ENCODE measurements around the gene TBC1D25. TPM values are rescaled to one million over a fixed set of nuclear protein-coding genes. Genes with fewer than 3 reads are reported as not detected.

TBC1D25 gene
- total and polyA plus RNA-seq, 12 donors, result 6.1 to 22.6 (median 18.2) TPM

GRCh38 chrX:48497871-48498270 lies 41.6 kb upstream of the TBC1D25 start:
- Histone ChIP-seq H3K4me3 (no peak overlapping the region), H3K36me3 (no peaks in the 10 kb centered on the region), H3K4me1 (peaks cover 0 to 3% (median 0%) of the 10 kb centered on the region in 9 donors), H3K27ac (no peak overlapping the region), H3K9me3 (no peaks in the 10 kb centered on the region), H3K27me3 (peaks cover 0 to 5% (median 0%) of the 10 kb centered on the region in 7 donors)
- 61 to 71% methylated on average over 5 of the region's 5 CpGs for WGBS, 2 donors
- no peak for DNase-seq
- TF ChIP-seq, protein P1, sequence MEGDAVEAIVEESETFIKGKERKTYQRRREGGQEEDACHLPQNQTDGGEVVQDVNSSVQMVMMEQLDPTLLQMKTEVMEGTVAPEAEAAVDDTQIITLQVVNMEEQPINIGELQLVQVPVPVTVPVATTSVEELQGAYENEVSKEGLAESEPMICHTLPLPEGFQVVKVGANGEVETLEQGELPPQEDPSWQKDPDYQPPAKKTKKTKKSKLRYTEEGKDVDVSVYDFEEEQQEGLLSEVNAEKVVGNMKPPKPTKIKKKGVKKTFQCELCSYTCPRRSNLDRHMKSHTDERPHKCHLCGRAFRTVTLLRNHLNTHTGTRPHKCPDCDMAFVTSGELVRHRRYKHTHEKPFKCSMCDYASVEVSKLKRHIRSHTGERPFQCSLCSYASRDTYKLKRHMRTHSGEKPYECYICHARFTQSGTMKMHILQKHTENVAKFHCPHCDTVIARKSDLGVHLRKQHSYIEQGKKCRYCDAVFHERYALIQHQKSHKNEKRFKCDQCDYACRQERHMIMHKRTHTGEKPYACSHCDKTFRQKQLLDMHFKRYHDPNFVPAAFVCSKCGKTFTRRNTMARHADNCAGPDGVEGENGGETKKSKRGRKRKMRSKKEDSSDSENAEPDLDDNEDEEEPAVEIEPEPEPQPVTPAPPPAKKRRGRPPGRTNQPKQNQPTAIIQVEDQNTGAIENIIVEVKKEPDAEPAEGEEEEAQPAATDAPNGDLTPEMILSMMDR (IDR thresholded peaks at IDR 0.05), result no peak
- intact Hi-C loops (cut with DNase I), result loop anchor here in 4 of 10 donors (10.0 kb wide), 1 partner anchor 413 kb away; no protein-coding TSS in a partner anchor
- no peak for ATAC-seq

DNA sequence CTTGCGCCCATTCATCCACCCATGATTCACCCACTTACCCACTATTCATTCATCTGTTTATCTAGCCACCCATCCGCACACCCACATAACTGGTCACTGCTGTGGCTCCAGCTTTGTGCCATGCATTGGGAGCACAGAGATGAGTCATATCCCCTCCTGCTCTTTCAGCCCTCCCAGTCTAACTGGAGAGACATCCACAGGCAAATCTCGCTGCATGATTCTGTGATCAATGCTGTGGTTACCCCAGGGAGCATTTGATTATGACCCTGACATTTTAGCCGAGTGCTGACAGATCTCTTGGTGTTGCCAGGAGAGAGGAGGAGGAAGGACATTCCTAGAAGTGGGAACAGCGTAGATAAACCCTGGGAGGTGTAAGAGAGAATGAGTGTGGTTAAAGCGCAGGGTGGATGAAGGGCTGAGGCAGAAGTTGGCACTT lies 41.1 kb upstream of the TBC1D25 start:
- WGBS, 2 donors, result 46 to 66% methylated on average over 6 of the region's 6 CpGs
- no peak overlapping the region for H3K27ac ChIP-seq
- no peaks in the 10 kb centered on the region for H3K36me3 ChIP-seq
- TF ChIP-seq, protein P1 (IDR thresholded peaks at IDR 0.05), result no peak
- H3K4me3 ChIP-seq, result no peak overlapping the region
- peaks cover 0 to 5% (median 0%) of the 10 kb centered on the region in 7 donors for H3K27me3 ChIP-seq
- ATAC-seq (peak in 1 of 8 donors; percentile 36), DNase-seq (no peak)
- H3K4me1 ChIP-seq, result peaks cover 0 to 3% (median 0%) of the 10 kb centered on the region in 9 donors
- intact Hi-C loops (cut with DNase I), result loop anchor here in 4 of 10 donors (10.0 kb wide), 1 partner anchor 414 kb away; no protein-coding TSS in a partner anchor
- H3K9me3 ChIP-seq, result no peaks in the 10 kb centered on the region

DNA sequence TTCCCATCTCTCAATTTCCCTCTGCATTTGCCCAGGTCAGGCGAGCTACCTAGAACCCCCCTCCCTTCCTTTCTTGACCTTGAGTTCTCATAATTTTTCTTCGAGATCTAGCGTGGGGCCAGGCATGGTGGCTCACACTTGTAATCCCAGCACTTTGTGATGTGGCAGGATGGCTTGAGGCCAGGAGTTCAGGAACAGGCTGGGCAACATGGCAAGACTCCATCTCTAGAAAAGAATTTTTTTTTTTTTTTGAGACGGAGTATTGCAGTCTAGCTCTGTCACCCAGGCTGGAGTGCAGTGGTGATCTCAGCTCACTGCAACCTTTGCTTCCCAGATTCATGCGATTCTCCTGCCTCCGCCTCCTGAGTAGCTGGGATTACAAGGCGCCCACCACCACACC lies 35.3 kb upstream of the TBC1D25 start:
- WGBS, 2 donors, result 74 to 78% methylated on average over 7 of the region's 7 CpGs
- ATAC-seq (no peak), DNase-seq (no peak)
- H3K27ac ChIP-seq, result no peak overlapping the region
- no peaks in the 10 kb centered on the region for H3K27me3 ChIP-seq
- H3K9me3 ChIP-seq, result no peaks in the 10 kb centered on the region
- TF ChIP-seq, protein P1 (IDR thresholded peaks at IDR 0.05), result no peak
- H3K36me3 ChIP-seq, result no peaks in the 10 kb centered on the region
- peaks cover 0 to 5% (median 0%) of the 10 kb centered on the region in 9 donors for H3K4me1 ChIP-seq
- intact Hi-C loops (cut with DNase I), result loop anchor here in 1 of 10 donors (10.0 kb wide), 1 partner anchor 71 kb away; the partner anchor contains the start of gene RBM3
- no peak overlapping the region for H3K4me3 ChIP-seq

DNA sequence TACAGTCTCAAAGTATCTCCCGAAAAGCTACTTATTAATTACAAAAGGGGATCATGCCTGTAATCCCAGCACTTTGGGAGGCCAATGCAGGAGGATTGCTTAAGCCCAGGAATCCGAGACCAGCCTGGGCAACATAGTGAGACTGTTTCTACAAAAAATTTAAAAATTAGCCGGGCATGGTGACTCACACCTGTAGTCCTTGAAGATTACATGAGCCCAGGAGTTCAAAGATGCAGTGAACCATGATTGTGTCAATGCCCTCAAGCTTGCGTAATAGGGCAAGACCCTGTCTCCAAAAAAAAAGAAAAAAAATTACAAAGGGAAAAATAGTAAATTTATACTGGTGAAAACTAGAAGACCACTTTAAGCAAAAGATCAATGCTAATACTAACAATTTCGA lies 34.0 kb upstream of the TBC1D25 start:
- Histone ChIP-seq H3K27ac (no peak overlapping the region), H3K4me3 (no peak overlapping the region), H3K27me3 (no peaks in the 10 kb centered on the region), H3K4me1 (peaks cover 0 to 10% (median 5%) of the 10 kb centered on the region in 9 donors), H3K9me3 (no peaks in the 10 kb centered on the region), H3K36me3 (no peaks in the 10 kb centered on the region)
- DNase-seq, result no peak
- TF ChIP-seq, protein P1 (IDR thresholded peaks at IDR 0.05), result no peak
- WGBS, 2 donors, result 70 to 82% methylated on average over 5 of the region's 5 CpGs
- intact Hi-C loops (cut with DNase I), result loop anchor here in 1 of 10 donors (10.0 kb wide), 1 partner anchor 69 kb away; the partner anchor contains the start of gene RBM3
- ATAC-seq, result no peak

Measured in heart right ventricle (tissue), 16 donors.